Osteoblast (primary cell): ENCODE results near the gene TOLLIP. TPM values are rescaled to one million over a fixed set of nuclear protein-coding genes. Genes with fewer than 3 reads are reported as not detected.

ENCODE experiments used
- DNase-seq: peaks from one replicate; pipeline ENCODE4 v3.0.0; 2011; ENCODE audit warnings: low spot score, mixed read lengths; ENCODE audit not compliant: insufficient read length; ENCODE audit errors: missing footprints
- H2AFZ ChIP-seq: 2 replicates; pipeline ENCODE4 v1.6.0; 2011; ENCODE audit warnings: mild to moderate bottlenecking, low read length
- H3K27ac ChIP-seq: 2 replicates; pipeline ENCODE4 v1.5.1; 2011; ENCODE audit warnings: mild to moderate bottlenecking, low read depth, low read length, moderate library complexity
- H3K27me3 ChIP-seq: 2 replicates; pipeline ENCODE4 v1.6.0; 2012; ENCODE audit warnings: mild to moderate bottlenecking, control low read depth, inconsistent platforms, low read length, moderate library complexity; ENCODE audit not compliant: insufficient read depth
- H3K36me3 ChIP-seq: 2 replicates; pipeline ENCODE4 v1.5.1; 2011; ENCODE audit warnings: mild to moderate bottlenecking, low read length, control low read depth, moderate library complexity; ENCODE audit not compliant: insufficient read depth
- H3K4me1 ChIP-seq: 2 replicates; pipeline ENCODE4 v1.5.1; 2011; ENCODE audit warnings: mild to moderate bottlenecking, low read length, control low read depth, moderate library complexity; ENCODE audit not compliant: insufficient read depth
- H3K4me2 ChIP-seq: 2 replicates; pipeline ENCODE4 v1.6.0; 2011; ENCODE audit warnings: mild to moderate bottlenecking, low read length; ENCODE audit not compliant: insufficient read depth
- H3K4me3 ChIP-seq: fragments of 200-600 bp; sonication (generic); 3 replicates; pipeline ENCODE4 v1.5.1; 2012; ENCODE audit warnings: mild to moderate bottlenecking, low read length, inconsistent platforms; ENCODE audit not compliant: insufficient read depth
- H3K79me2 ChIP-seq: 2 replicates; pipeline ENCODE4 v1.6.0; 2012; ENCODE audit warnings: mild to moderate bottlenecking, low read length, control low read depth, inconsistent platforms; ENCODE audit not compliant: insufficient read depth
- H3K9me3 ChIP-seq: 2 replicates; pipeline ENCODE4 v1.5.1; 2011; ENCODE audit warnings: low read depth, low read length, control low read depth
- H4K20me1 ChIP-seq: 2 replicates; pipeline ENCODE4 v1.6.0; 2012; ENCODE audit warnings: mild to moderate bottlenecking, low read length, control low read depth; ENCODE audit not compliant: insufficient read depth
- CTCF ChIP-seq: IDR thresholded peaks from 2 replicates; pipeline ENCODE4 v1.5.1; 2011; ENCODE audit warnings: mild to moderate bottlenecking, low read depth, low read length, moderate library complexity; ENCODE audit errors: extremely low read depth
- total RNA-seq: library from RNA; depleted of rRNA; stranded (reverse); fragments of >200 nt; gene quantifications from 2 replicates; pipeline ENCODE4 v1.2.3, GENCODE V29; 2012

Gene TOLLIP
- total RNA-seq, 1 donor, result 30.8 TPM

DNA sequence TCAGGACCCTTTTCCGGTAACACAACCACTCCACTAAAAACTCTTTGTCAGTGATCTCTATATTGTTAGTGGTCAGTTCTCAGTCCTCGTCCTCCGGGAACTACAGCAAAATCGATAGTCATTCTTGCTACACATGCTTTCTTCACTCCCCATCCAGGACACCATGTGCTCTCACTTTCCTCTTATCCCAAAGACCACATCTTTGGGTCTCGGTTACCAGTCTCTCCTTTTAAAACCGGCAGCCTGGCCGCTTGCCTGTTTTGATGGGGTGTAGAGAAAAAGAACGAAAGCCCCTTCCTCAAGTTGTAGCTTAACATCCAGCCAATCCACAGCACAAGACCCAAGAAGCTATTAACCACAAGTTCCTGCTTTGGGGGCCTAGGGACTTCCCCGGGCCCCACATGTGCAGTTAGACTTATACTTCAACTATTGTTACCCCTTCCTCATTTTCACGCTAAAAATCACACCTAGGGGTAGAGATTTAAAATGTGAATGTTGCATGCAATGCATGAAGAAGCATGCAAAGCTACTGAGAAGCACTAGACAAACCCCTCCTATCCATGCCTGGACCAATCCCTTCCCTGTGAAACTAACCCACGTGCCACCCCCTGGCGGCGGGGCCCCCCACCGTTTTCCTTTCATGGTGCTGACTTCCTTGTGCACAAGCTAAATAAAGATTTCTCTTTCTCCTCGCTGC is 1.5 kb upstream of the TOLLIP start:
- no peaks in the 10 kb centered on the region for H3K9me3 ChIP-seq
- peaks cover 38% of the 10 kb centered on the region for H3K79me2 ChIP-seq
- no peak overlapping the region for H3K27ac ChIP-seq
- peak; percentile 34 for DNase-seq
- TF ChIP-seq CTCF, result no peak
- H2AFZ ChIP-seq, result no peak overlapping the region
- peak overlapping the region; percentile 94 for H3K4me2 ChIP-seq
- no peaks in the 10 kb centered on the region for H3K36me3 ChIP-seq
- peaks cover 28% of the 10 kb centered on the region for H4K20me1 ChIP-seq
- peaks cover 16% of the 10 kb centered on the region for H3K4me1 ChIP-seq
- no peaks in the 10 kb centered on the region for H3K27me3 ChIP-seq
- peak overlapping the region; percentile 89 for H3K4me3 ChIP-seq

GRCh38 chr11:1310318-1310687 is 871 bp upstream of the TOLLIP start:
- no peak for TF ChIP-seq CTCF
- Histone ChIP-seq H3K4me2 (peak overlapping the region; percentile 94), H3K36me3 (peaks cover 2% of the 10 kb centered on the region), H2AFZ (peak overlapping the region; percentile 100), H3K79me2 (peaks cover 44% of the 10 kb centered on the region), H3K27ac (peak overlapping the region; percentile 86), H3K4me3 (peak overlapping the region; percentile 89), H4K20me1 (peaks cover 31% of the 10 kb centered on the region), H3K4me1 (peaks cover 16% of the 10 kb centered on the region), H3K9me3 (no peaks in the 10 kb centered on the region), H3K27me3 (no peaks in the 10 kb centered on the region)
- DNase-seq, result peak; percentile 27

DNA sequence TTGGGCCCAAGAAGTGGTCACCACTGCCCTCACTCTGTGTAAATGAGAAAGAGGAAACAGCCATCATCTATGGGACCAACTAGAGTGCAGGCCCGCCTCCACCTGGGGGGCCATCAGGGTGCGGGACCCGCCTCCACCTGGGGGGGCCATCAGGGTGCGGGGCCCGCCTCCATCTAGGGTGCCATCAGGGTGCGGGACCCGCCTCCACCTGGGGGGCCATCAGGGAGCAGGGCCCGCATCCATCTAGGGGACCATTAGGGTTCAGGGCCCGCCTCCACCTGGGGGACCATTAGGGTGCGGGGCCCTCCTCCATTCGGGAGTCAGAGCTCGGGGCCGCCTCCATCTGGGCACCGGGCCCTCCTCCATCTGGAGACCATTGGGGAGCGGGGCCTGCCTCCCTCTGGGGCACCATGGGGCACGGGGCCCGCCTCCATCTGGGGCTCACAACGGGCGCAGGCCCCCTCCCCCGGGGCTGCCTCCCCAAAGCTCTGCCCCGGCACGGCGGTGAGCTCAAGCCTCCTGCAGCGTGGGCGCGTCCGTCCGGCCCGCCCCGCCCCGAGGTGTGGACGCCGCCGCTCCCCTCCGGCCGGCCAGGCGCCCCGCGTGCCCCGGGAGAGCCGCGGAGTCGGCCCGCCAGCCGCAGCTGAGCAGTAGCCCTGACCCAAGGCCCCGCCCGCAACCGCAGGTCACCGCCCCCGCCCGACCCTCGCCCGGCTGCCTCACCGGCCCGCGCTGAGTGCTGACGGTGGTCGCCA is 512 bp downstream of the TOLLIP start:
- H4K20me1 ChIP-seq, result peaks cover 44% of the 10 kb centered on the region
- no peaks in the 10 kb centered on the region for H3K27me3 ChIP-seq
- DNase-seq, result peak; percentile 96
- H3K79me2 ChIP-seq, result peaks cover 58% of the 10 kb centered on the region
- peak overlapping the region; percentile 83 for H3K4me2 ChIP-seq
- peak overlapping the region; percentile 60 for H3K27ac ChIP-seq
- peaks cover 7% of the 10 kb centered on the region for H3K36me3 ChIP-seq
- H3K4me1 ChIP-seq, result peaks cover 16% of the 10 kb centered on the region
- TF ChIP-seq CTCF, result no peak
- H3K4me3 ChIP-seq, result peak overlapping the region; percentile 89
- H3K9me3 ChIP-seq, result no peaks in the 10 kb centered on the region
- peak overlapping the region; percentile 70 for H2AFZ ChIP-seq
